PC-3 (cell line): ENCODE data around the gene ELOVL5. TPM values are rescaled to one million over a fixed set of nuclear protein-coding genes. Genes with fewer than 3 reads are reported as not detected.

Experiments used
- ATAC-seq: fragments of 200-7000 bp; cut with Tn5 transposase; 2 replicates; pipeline ENCODE4 v1.9.1; 2020; ENCODE audit warnings: mild to moderate bottlenecking, moderate library complexity
- BruUV-seq: library from RNA; stranded (reverse); fragments of 400-500 nt; replicated peaks from 2 replicates; lab custom pipeline; 2021; lab: Mats Ljungman, UMichigan
- CTCF ChIA-PET: fragments of 300-600 bp; sonication (Branson Sonifier 250); formaldehyde crosslinking; loops from one replicate; lab custom pipeline; 2022; ENCODE audit warnings: antibody characterized with exemption; lab: Charles Lee
- POLR2A ChIA-PET: fragments of 300-600 bp; sonication (Branson Sonifier 250); formaldehyde crosslinking; loops from one replicate; lab custom pipeline; 2022; ENCODE audit warnings: antibody characterized with exemption; ENCODE audit not compliant: unreplicated experiment; lab: Charles Lee
- DNase-seq: peaks from one replicate; pipeline ENCODE4 v3.0.0-alpha.2; 2015
- H2AFZ ChIP-seq: fragments of 300-600 bp; sonication (generic); 2 replicates; pipeline ENCODE4 v1.6.0; 2016; ENCODE audit warnings: antibody characterized with exemption, low read length
- H3F3A ChIP-seq: fragments of 300-600 bp; sonication (generic); one replicate; pipeline ENCODE4 v1.6.0; 2017; ENCODE audit warnings: antibody characterized with exemption, low read length, control low read depth, mild to moderate bottlenecking; ENCODE audit not compliant: unreplicated experiment
- H3K27ac ChIP-seq: fragments of 300-600 bp; sonication (generic); 2 replicates; pipeline ENCODE4 v1.5.1; 2016; ENCODE audit warnings: mild to moderate bottlenecking, low read length
- H3K27me3 ChIP-seq: fragments of 300-600 bp; sonication (generic); 2 replicates; pipeline ENCODE4 v1.6.1; 2016; ENCODE audit warnings: low read length, mixed read lengths
- H3K36me3 ChIP-seq: fragments of 300-600 bp; sonication (generic); 2 replicates; pipeline ENCODE4 v1.6.1; 2016; ENCODE audit warnings: low read depth, mixed run types, low read length, mixed read lengths
- H3K4me1 ChIP-seq: fragments of 300-600 bp; sonication (generic); 2 replicates; pipeline ENCODE4 v1.5.1; 2016; ENCODE audit warnings: low read length; ENCODE audit not compliant: insufficient read depth
- H3K4me2 ChIP-seq: fragments of 300-600 bp; sonication (generic); 2 replicates; pipeline ENCODE4 v1.6.0; 2016; ENCODE audit warnings: low read length
- H3K4me3 ChIP-seq: fragments of 300-600 bp; sonication (generic); 2 replicates; pipeline ENCODE4 v1.5.1; 2016; ENCODE audit warnings: mild to moderate bottlenecking, low read length, mixed read lengths
- H3K79me2 ChIP-seq: fragments of 300-600 bp; sonication (generic); 2 replicates; pipeline ENCODE4 v1.6.1; 2017; ENCODE audit warnings: low read length, mixed read lengths
- H3K9ac ChIP-seq: fragments of 300-600 bp; sonication (generic); 2 replicates; pipeline ENCODE4 v1.6.0; 2016; ENCODE audit warnings: mild to moderate bottlenecking, low read length
- H3K9me2 ChIP-seq: fragments of 300-600 bp; sonication (generic); replicated peaks from 2 replicates; pipeline ENCODE4 v1.6.1; 2016; ENCODE audit warnings: mixed run types, low read length, mixed read lengths
- H3K9me3 ChIP-seq: fragments of 300-600 bp; sonication (generic); 2 replicates; pipeline ENCODE4 v1.6.1; 2016; ENCODE audit warnings: low read length, mixed read lengths
- H4K20me1 ChIP-seq: fragments of 300-600 bp; sonication (generic); 2 replicates; pipeline ENCODE4 v1.6.1; 2016; ENCODE audit warnings: low read length, mixed read lengths
- EZH2 ChIP-seq: fragments of 300-600 bp; sonication (generic); IDR thresholded peaks from one replicate; pipeline ENCODE4 v1.6.1; 2017; ENCODE audit warnings: antibody characterized with exemption, mild to moderate bottlenecking, low read length; ENCODE audit not compliant: unreplicated experiment
- EZH2phosphoT487 ChIP-seq: fragments of 300-600 bp; sonication (generic); IDR thresholded peaks from 2 replicates; pipeline ENCODE4 v1.6.1; 2018; ENCODE audit warnings: mild to moderate bottlenecking, antibody characterized with exemption, low read length, borderline replicate concordance
- intact Hi-C: fragments of 100-400 bp; cut with micrococcal nuclease; formaldehyde crosslinking; loops from 2 replicates; pipeline ENCODE4 v1.9.0; 2023
- total RNA-seq: library from RNA; depleted of rRNA; stranded (reverse); fragments of >200 nt; gene quantifications from 2 replicates; pipeline ENCODE4 v1.2.3, GENCODE V29; 2014
- TF ChIP-seq, protein P1 (sequence below): fragments of 300-600 bp; sonication (generic); conservative IDR thresholded peaks from 2 replicates; pipeline ENCODE4 v1.5.1; 2017; ENCODE audit warnings: antibody characterized with exemption, low read depth, mild to moderate bottlenecking, low read length

ELOVL5 gene
- total RNA-seq, 1 experiment from 2014 or later, result 62.7 TPM

DNA sequence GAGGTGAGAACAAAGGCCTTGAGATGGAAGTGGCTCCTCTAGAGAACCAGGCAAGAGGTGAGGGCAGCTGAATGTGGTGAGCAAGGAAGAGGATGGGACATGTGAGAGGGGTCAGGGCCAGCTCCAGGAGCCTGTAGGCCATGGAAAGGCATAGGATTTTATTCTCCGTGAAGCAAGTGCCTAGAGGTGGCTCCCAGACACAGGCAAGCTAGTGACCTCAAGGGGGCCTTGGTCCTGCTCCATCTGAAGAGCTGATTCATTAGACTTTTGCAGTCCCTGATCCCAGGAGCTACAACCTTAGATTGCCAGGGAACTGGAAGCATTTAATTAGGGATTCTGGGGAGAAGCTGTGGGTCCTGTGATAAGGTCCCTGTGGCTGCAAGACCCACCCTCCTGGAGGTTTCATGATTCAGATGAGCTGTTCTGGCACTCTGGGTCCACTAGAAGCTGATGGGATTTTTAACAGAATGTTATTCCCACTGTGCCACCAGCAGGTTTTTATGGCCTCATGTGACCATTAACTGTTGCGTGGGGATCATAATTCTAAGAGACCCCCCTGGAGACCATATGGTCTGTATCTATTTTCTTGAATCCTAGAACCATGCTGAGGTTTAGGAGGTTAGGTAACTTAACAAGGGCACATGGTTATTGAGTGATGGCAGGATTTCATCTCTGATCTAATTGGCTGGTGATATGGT lies 90.5 kb downstream of the ELOVL5 start:
- Histone ChIP-seq H3K36me3 (peaks cover 20% of the 10 kb centered on the region), H2AFZ (no peak overlapping the region), H3K79me2 (no peaks in the 10 kb centered on the region), H3K4me1 (no peaks in the 10 kb centered on the region), H3K4me2 (no peak overlapping the region), H3K9ac (no peak overlapping the region), H3K9me3 (no peaks in the 10 kb centered on the region), H3K4me3 (no peak overlapping the region), H3K27me3 (no peaks in the 10 kb centered on the region), H3K27ac (no peak overlapping the region), H3F3A (no peaks in the 10 kb centered on the region), H4K20me1 (no peaks in the 10 kb centered on the region), H3K9me2 (no peaks in the 10 kb centered on the region)
- CTCF ChIA-PET, result no interaction called here
- no TSS peak for BruUV-seq
- ATAC-seq (no peak), DNase-seq (no peak)
- no peak for TF ChIP-seq EZH2
- POLR2A ChIA-PET, result no interaction called here
- intact Hi-C loops, result loop anchor here (10.0 kb wide), 1 partner anchor 83 kb away; no protein-coding TSS in a partner anchor

DNA sequence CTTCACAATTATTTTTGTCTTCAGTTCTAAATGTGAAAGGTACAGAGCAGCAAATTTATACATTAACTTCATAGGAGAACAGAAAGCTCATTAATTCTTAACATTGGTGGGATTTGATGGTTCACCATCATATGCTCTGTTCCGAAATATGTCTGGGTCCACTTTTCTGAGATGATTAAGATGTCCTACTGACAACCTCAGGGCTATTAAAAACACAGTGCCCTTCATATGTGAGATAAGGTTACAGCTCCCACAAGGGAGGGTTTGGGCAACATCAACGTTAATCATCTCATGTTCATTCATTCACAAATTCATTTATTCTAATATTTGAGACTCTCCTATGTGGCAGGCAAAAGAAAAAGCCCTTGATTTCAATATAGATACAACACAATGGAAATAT lies 91.2 kb downstream of the ELOVL5 start:
- no peak overlapping the region for H3K27ac ChIP-seq
- ChIA-PET POLR2A (no interaction called here), CTCF (no interaction called here)
- H3K4me3 ChIP-seq, result no peak overlapping the region
- H3K9me2 ChIP-seq, result no peaks in the 10 kb centered on the region
- H3F3A ChIP-seq, result no peaks in the 10 kb centered on the region
- intact Hi-C loops, result loop anchor here (10.0 kb wide), 1 partner anchor 83 kb away; no protein-coding TSS in a partner anchor
- no peak for ATAC-seq
- H3K27me3 ChIP-seq, result no peaks in the 10 kb centered on the region
- no peaks in the 10 kb centered on the region for H3K79me2 ChIP-seq
- no peaks in the 10 kb centered on the region for H3K9me3 ChIP-seq
- no peaks in the 10 kb centered on the region for H4K20me1 ChIP-seq
- H3K36me3 ChIP-seq, result peaks cover 20% of the 10 kb centered on the region
- no TSS peak for BruUV-seq
- H2AFZ ChIP-seq, result no peak overlapping the region
- H3K4me2 ChIP-seq, result no peak overlapping the region
- H3K9ac ChIP-seq, result no peak overlapping the region
- H3K4me1 ChIP-seq, result no peaks in the 10 kb centered on the region
- no peak for DNase-seq
- TF ChIP-seq EZH2phosphoT487 (no peak), EZH2 (no peak)
- TF ChIP-seq, protein P1, sequence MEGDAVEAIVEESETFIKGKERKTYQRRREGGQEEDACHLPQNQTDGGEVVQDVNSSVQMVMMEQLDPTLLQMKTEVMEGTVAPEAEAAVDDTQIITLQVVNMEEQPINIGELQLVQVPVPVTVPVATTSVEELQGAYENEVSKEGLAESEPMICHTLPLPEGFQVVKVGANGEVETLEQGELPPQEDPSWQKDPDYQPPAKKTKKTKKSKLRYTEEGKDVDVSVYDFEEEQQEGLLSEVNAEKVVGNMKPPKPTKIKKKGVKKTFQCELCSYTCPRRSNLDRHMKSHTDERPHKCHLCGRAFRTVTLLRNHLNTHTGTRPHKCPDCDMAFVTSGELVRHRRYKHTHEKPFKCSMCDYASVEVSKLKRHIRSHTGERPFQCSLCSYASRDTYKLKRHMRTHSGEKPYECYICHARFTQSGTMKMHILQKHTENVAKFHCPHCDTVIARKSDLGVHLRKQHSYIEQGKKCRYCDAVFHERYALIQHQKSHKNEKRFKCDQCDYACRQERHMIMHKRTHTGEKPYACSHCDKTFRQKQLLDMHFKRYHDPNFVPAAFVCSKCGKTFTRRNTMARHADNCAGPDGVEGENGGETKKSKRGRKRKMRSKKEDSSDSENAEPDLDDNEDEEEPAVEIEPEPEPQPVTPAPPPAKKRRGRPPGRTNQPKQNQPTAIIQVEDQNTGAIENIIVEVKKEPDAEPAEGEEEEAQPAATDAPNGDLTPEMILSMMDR, result no peak

DNA sequence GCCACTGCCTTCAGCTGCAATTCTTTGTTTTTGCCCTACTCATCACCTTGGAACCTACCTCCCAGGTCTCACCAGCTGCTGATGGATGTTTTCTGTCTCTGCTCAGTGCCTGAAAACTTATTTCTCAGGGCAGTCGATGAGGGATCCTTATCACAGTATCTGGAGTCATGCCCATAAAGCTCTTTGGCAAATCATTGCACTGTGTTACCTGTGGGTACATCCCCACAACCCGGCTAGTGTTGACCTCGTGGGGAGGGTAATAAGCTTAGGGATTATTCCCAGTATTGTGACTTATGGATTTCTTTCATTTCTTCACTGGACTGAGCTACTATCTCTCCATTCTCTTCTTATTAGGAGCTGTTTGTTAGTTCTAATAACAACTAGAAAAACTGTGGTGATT lies 91.7 kb downstream of the ELOVL5 start:
- Histone ChIP-seq H3F3A (no peaks in the 10 kb centered on the region), H3K9me2 (no peaks in the 10 kb centered on the region), H3K4me1 (no peaks in the 10 kb centered on the region), H3K4me2 (no peak overlapping the region), H2AFZ (no peak overlapping the region), H3K9me3 (no peaks in the 10 kb centered on the region), H3K27me3 (no peaks in the 10 kb centered on the region), H3K36me3 (peaks cover 20% of the 10 kb centered on the region), H3K4me3 (no peak overlapping the region), H3K27ac (no peak overlapping the region), H3K79me2 (no peaks in the 10 kb centered on the region), H4K20me1 (no peaks in the 10 kb centered on the region), H3K9ac (no peak overlapping the region)
- BruUV-seq, result no TSS peak
- TF ChIP-seq EZH2 (no peak), EZH2phosphoT487 (no peak)
- TF ChIP-seq, protein P1, result no peak
- intact Hi-C loops, result loop anchor here (10.0 kb wide), 1 partner anchor 82 kb away; no protein-coding TSS in a partner anchor
- DNase-seq, result no peak
- CTCF ChIA-PET, result no interaction called here
- POLR2A ChIA-PET, result no interaction called here
- no peak for ATAC-seq
